Suprapubic skin (tissue), 3 donors: ENCODE measurements around the gene PDE3B.

ENCODE experiments used
- CTCF ChIP-seq, 2 donors: fragments of 200-600 bp in 1 of 2; fragments of 450-650 bp in 1 of 2; sonication (generic) in 1 of 2; IDR thresholded peaks; one replicate each; pipeline ENCODE4 v1.5.1; 2016 to 2019; ENCODE audit warnings: antibody characterized with exemption in 2 of 2, mild to moderate bottlenecking in 1 of 2, moderate library complexity in 1 of 2
- POLR2AphosphoS5 ChIP-seq, 3 donors: sonication (generic); formaldehyde crosslinking; IDR thresholded peaks; one replicate each; pipeline ENCODE4 v1.6.1; 2017; ENCODE audit warnings: antibody characterized with exemption in 3 of 3

- TF ChIP-seq POLR2AphosphoS5 (IDR thresholded peaks at IDR 0.05) (no peak), CTCF (IDR thresholded peaks at IDR 0.05) (no peak)
These were observed 25.2 kb downstream of the PDE3B start for GRCh38 chr11:14668731-14669301.
